ENCODE results near the gene SPPL3.
A peak's percentile ranks its signal among the peaks of the same experiment; 100 is the strongest.

SPPL3 gene

GRCh38 chr12:120791669-120792176, 112.4 kb downstream of the SPPL3 start:
- no peak for TF ChIP-seq JUND (IDR thresholded peaks at IDR 0.05; ENCODE audit: low read depth)
- in situ Hi-C loops (cut with HindIII; ENCODE audit: low pct_unique_long_range_greater_than_20kb, low sequenced_read_pairs): no loop called here
- no peak for DNase-seq (ENCODE audit: low read depth in 1 of 2, low spot score in 1 of 2)

GRCh38 chr12:120790114-120790513, 114.0 kb downstream of the SPPL3 start:
- no peak for DNase-seq (ENCODE audit: low read depth in 1 of 2, low spot score in 1 of 2)
- TF ChIP-seq JUND (IDR thresholded peaks at IDR 0.05; ENCODE audit: low read depth): no peak
- in situ Hi-C loops (cut with HindIII; ENCODE audit: low pct_unique_long_range_greater_than_20kb, low sequenced_read_pairs): no loop called here

GRCh38 chr12:120787889-120788288, 116.3 kb downstream of the SPPL3 start:
- in situ Hi-C loops (cut with HindIII; ENCODE audit: low pct_unique_long_range_greater_than_20kb, low sequenced_read_pairs): no loop called here
- DNase-seq (ENCODE audit: low read depth in 1 of 2, low spot score in 1 of 2): no peak
- no peak for TF ChIP-seq JUND (IDR thresholded peaks at IDR 0.05; ENCODE audit: low read depth)

- no peak for DNase-seq (ENCODE audit: low read depth in 1 of 2, low spot score in 1 of 2)
- no peak for TF ChIP-seq JUND (IDR thresholded peaks at IDR 0.05; ENCODE audit: low read depth)
- in situ Hi-C loops (cut with HindIII; ENCODE audit: low pct_unique_long_range_greater_than_20kb, low sequenced_read_pairs): no loop called here
Measured at GRCh38 chr12:120784804-120785203, 119.4 kb downstream of the SPPL3 start.

GRCh38 chr12:120783197-120783596, 121.0 kb downstream of the SPPL3 start:
- in situ Hi-C loops (cut with HindIII; ENCODE audit: low pct_unique_long_range_greater_than_20kb, low sequenced_read_pairs): no loop called here
- DNase-seq (ENCODE audit: low read depth in 1 of 2, low spot score in 1 of 2): no peak
- TF ChIP-seq JUND (IDR thresholded peaks at IDR 0.05; ENCODE audit: low read depth): no peak

- TF ChIP-seq JUND (IDR thresholded peaks at IDR 0.05; ENCODE audit: low read depth): no peak
- no peak for DNase-seq (ENCODE audit: low read depth in 1 of 2, low spot score in 1 of 2)
- in situ Hi-C loops (cut with HindIII; ENCODE audit: low pct_unique_long_range_greater_than_20kb, low sequenced_read_pairs): no loop called here
Measured at GRCh38 chr12:120775862-120776552, 128.2 kb downstream of the SPPL3 start.

- no peak for DNase-seq (ENCODE audit: low read depth in 1 of 2, low spot score in 1 of 2)
- no peak for TF ChIP-seq JUND (IDR thresholded peaks at IDR 0.05; ENCODE audit: low read depth)
- in situ Hi-C loops (cut with HindIII; ENCODE audit: low pct_unique_long_range_greater_than_20kb, low sequenced_read_pairs): no loop called here
Measured at GRCh38 chr12:120774169-120774916, 129.8 kb downstream of the SPPL3 start.

GRCh38 chr12:120771097-120771496, 133.1 kb downstream of the SPPL3 start:
- in situ Hi-C loops (cut with HindIII; ENCODE audit: low pct_unique_long_range_greater_than_20kb, low sequenced_read_pairs): no loop called here
- TF ChIP-seq JUND (IDR thresholded peaks at IDR 0.05; ENCODE audit: low read depth): no peak
- no peak for DNase-seq (ENCODE audit: low read depth in 1 of 2, low spot score in 1 of 2)

- DNase-seq (ENCODE audit: low read depth in 1 of 2, low spot score in 1 of 2): peak; percentile 38 to 68
- no peak for TF ChIP-seq JUND (IDR thresholded peaks at IDR 0.05; ENCODE audit: low read depth)
- in situ Hi-C loops (cut with HindIII; ENCODE audit: low pct_unique_long_range_greater_than_20kb, low sequenced_read_pairs): no loop called here
Measured at GRCh38 chr12:120767071-120768024, 136.8 kb downstream of the SPPL3 start.

- in situ Hi-C loops (cut with HindIII; ENCODE audit: low pct_unique_long_range_greater_than_20kb, low sequenced_read_pairs): no loop called here
- DNase-seq (ENCODE audit: low read depth in 1 of 2, low spot score in 1 of 2): no peak
- no peak for TF ChIP-seq JUND (IDR thresholded peaks at IDR 0.05; ENCODE audit: low read depth)
Measured at GRCh38 chr12:120766566-120766965, 137.6 kb downstream of the SPPL3 start.

GRCh38 chr12:120764816-120765215, 139.3 kb downstream of the SPPL3 start:
- no peak for TF ChIP-seq JUND (IDR thresholded peaks at IDR 0.05; ENCODE audit: low read depth)

GRCh38 chr12:120763250-120763649, 140.9 kb downstream of the SPPL3 start:
- TF ChIP-seq JUND (IDR thresholded peaks at IDR 0.05; ENCODE audit: low read depth): no peak
- in situ Hi-C loops (cut with HindIII; ENCODE audit: low pct_unique_long_range_greater_than_20kb, low sequenced_read_pairs): no loop called here
- DNase-seq (ENCODE audit: low read depth in 1 of 2, low spot score in 1 of 2): no peak

More at GRCh38 chr12:120764816-120765215, 139.3 kb downstream of the SPPL3 start:
- in situ Hi-C loops (cut with HindIII; ENCODE audit: low pct_unique_long_range_greater_than_20kb, low sequenced_read_pairs): no loop called here
- DNase-seq (ENCODE audit: low read depth in 1 of 2, low spot score in 1 of 2): no peak
